GM12801 (cell line): ENCODE results near the gene CKM.

Experiments used
- TF ChIP-seq, protein P1 (sequence below): IDR thresholded peaks from one replicate; pipeline ENCODE4 v1.5.1; 2011; ENCODE audit warnings: control low read depth; ENCODE audit not compliant: insufficient read length; ENCODE audit errors: extremely low read depth

CKM gene

DNA sequence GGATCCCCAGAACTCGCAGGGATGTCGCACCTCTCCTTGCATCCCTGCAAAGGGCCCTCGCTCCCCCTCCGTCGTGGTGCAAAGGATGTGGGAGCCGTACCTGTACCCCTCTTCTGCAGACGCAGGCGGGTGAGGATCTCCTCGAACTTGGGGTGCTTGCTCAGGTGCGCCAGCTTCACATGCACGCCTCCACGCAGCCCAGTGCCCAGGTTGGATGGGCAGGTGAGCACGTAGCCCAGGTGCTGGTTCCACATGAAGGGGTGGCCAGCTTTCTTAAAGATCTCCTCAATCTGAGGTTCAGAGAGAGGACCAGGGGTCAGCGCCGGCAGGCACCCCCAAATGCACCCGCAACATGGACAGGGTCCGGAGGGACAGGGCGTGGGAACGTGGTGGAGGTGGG is 15.3 kb downstream of the CKM start:
- TF ChIP-seq, protein P1, sequence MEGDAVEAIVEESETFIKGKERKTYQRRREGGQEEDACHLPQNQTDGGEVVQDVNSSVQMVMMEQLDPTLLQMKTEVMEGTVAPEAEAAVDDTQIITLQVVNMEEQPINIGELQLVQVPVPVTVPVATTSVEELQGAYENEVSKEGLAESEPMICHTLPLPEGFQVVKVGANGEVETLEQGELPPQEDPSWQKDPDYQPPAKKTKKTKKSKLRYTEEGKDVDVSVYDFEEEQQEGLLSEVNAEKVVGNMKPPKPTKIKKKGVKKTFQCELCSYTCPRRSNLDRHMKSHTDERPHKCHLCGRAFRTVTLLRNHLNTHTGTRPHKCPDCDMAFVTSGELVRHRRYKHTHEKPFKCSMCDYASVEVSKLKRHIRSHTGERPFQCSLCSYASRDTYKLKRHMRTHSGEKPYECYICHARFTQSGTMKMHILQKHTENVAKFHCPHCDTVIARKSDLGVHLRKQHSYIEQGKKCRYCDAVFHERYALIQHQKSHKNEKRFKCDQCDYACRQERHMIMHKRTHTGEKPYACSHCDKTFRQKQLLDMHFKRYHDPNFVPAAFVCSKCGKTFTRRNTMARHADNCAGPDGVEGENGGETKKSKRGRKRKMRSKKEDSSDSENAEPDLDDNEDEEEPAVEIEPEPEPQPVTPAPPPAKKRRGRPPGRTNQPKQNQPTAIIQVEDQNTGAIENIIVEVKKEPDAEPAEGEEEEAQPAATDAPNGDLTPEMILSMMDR: no peak

DNA sequence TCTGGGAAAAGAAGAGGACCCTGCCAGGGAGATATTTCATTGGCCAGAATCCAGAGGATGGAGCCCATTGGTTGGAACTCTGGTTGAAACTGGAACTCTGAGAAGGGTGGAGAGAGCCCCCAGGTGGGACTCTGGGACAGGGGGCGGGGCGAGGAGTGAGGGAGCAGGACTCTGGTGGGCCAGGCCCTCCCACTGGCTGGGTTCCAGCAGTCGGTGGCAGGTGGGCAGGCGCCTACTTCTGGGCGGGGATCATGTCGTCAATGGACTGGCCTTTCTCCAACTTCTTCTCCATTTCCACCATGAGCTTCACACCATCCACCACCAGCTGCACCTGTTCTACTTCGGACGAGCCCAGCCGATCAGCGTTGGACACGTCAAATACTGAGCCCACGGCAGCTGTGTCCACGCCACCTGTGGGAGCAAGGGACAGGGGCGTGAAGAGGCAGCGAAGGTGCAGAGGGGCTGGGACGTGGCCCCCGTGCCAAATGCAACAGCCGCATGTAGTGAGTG is 16.1 kb downstream of the CKM start:
- TF ChIP-seq, protein P1: no peak

DNA sequence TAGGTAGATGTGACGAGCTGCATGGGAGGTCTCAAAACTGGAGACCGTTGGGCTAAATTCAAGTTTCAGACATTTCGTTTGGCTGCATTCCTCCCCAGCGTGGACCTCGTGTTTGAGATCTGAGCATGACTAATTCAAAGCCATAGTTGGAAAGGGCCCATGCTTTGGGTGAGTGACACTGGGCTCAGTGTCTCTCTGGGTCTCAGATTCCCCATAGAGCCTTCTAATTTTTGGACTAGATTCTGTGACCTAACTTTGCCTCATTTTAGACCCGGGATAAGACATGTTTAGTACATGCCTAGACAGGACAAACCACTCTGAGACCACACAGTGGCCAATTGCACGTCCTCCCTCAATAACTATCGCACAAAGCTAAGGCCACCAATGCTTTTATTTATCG is 16.6 kb downstream of the CKM start:
- TF ChIP-seq, protein P1: no peak

DNA sequence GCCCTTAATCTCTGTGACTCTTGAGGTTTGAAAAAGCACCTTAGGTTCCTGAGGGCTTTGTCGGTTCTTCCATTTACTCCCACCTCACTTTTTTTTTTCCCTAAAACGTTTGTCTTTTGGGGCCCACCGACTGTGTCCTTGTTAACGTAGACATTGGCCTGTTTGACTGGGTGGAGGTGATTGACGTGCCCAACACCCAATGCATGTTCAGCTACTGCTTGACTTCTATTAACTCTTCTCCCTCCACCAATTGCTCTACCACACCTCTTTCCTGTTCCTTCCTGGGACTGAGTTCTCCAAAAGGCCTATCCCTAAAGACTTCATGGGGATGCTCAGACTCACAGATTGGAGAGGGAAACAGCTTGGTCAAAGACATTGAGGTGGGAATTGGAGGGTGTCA is 17.3 kb downstream of the CKM start:
- TF ChIP-seq, protein P1: no peak

DNA sequence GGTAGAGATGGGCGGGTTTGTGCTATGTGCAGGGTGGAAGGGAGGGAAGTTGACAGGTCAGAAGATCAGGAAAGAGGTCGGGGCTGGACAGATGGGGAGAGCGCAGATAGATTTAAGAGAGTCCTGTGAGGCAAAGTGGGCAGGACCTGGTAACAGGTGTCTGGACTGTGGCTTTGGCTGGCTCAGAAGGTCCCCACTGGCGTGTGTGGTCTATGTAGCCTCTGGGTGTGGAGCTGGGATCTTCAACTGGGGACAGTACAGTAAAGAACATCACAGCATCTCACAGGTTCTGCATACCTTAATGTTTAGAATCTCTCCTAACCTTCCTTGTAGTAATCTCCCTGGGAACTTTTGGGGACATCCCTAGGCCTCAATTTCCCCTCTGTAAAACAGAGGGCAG is 17.7 kb downstream of the CKM start:
- TF ChIP-seq, protein P1: no peak

DNA sequence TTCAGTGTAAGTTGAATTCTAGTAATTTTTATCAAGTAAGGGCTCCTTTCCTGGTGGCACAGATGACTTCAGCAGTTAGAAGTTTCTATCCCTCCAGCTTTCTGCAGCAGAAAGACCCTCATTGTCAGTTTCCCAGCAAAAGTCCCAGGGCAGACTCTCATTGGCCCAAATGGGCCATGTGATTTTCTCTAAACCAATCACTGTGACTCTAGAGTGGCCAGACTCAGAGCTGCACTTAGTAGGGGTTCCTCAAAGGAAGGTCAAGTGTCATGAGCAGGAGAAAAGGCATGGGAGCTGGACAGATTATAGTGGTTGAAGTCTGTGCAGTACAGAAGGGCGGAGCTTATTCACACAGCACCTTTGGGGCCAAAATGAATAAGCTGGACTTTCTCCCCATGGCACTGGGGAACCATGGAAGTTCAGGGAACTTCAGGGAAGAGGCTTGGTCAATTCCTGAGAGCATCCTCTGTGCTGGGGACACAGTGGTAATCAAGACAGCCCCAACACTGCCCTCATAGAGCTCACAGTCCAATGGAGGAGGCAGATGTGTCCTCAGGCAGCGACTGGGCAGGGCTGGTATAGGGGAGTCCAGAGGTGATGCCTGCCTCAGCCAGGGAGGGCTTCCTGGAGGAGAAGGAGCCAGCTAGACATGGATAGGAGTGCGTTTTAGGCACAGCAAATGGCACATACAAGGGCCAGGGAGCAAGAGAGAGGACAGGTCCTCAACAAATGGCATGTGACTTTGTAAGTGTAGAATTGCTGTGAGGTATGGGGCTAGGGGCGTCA is 18.3 kb downstream of the CKM start:
- TF ChIP-seq, protein P1: no peak

DNA sequence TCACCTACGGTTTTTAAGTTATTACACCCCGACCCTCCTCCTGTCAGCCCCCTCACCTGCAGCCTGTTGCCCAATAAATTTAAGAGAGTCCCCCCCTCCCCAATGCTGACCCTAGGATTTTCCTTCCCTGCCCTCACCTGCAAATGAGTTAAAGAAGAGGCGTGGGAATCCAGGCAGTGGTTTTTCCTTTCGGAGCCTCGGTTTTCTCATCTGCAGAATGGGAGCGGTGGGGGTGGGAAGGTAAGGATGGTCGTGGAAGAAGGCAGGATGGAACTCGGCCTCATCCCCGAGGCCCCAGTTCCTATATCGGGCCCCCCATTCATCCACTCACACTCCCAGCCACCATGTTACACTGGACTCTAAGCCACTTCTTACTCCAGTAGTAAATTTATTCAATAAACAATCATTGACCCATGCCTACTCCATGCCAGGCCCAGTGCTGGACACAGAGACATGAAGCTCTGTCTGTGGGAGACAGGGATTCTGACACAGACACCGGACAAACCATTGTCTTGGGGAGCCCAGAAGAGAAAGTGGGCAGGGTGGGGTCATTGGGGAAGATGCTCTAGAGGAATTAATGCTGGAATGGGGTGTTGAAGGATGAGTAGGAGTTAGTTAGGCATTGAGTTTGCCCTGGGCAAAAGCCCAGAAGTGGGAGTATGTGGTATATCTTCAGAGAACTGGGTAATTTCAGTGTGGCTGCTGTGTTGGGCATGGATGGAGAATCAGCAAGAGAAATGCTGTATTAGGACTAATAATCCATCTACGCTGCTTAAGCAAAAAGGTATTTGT is 19.2 kb downstream of the CKM start:
- TF ChIP-seq, protein P1: no peak
